ENCODE results near the gene HNF1A. TPM values are rescaled to one million over a fixed set of nuclear protein-coding genes. Genes with fewer than 3 reads are reported as not detected.

Gene HNF1A
- total RNA-seq, 1 donor from 2014 or later, result not detected

- Histone ChIP-seq H3K36me3 (ENCODE audit: control insufficient read depth in 3 of 3, insufficient read depth in 3 of 3, low read length in 3 of 3) (no peaks in the 10 kb centered on the region), H3K9me3 (ENCODE audit: control insufficient read depth in 3 of 3, low read length in 3 of 3) (no peaks in the 10 kb centered on the region), H3K27me3 (ENCODE audit: control insufficient read depth in 3 of 3, insufficient read depth in 3 of 3, low read length in 3 of 3) (no peaks in the 10 kb centered on the region), H3K4me1 (ENCODE audit: control insufficient read depth in 3 of 3, insufficient read depth in 3 of 3, low read length in 3 of 3) (no peaks in the 10 kb centered on the region), H3K27ac (ENCODE audit: low read depth, low read length) (no peak overlapping the region), H3K9ac (ENCODE audit: low read depth in 1 of 3, low read length in 3 of 3) (no peak overlapping the region), H3K4me3 (ENCODE audit: low read length in 3 of 3) (no peak overlapping the region)
Measured at GRCh38 chr12:121021754-121022153, 43.4 kb downstream of the HNF1A start.

DNA sequence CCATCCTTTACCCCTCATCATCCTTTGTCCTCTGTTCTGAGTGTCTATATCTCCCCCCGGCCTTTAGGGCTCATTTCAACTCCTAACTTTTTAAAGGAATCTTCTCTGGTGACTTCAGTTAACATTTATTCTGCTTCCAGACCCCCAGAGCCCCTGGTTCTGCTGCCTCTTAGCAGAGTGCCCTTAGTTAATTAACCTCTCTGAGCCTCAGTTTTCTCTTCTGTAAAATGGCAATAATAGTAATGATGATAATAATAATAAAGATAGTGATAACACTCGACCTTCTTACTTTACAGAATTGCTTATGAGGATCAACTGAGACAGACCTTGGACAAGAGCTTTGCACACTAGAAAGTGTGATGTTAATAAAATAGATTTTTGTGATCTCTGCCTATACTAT lies 44.4 kb downstream of the HNF1A start:
- Histone ChIP-seq H3K4me1 (ENCODE audit: control insufficient read depth in 3 of 3, insufficient read depth in 3 of 3, low read length in 3 of 3) (no peaks in the 10 kb centered on the region), H3K4me3 (ENCODE audit: low read length in 3 of 3) (no peak overlapping the region), H3K9ac (ENCODE audit: low read depth in 1 of 3, low read length in 3 of 3) (no peak overlapping the region), H3K27me3 (ENCODE audit: control insufficient read depth in 3 of 3, insufficient read depth in 3 of 3, low read length in 3 of 3) (no peaks in the 10 kb centered on the region), H3K36me3 (ENCODE audit: control insufficient read depth in 3 of 3, insufficient read depth in 3 of 3, low read length in 3 of 3) (no peaks in the 10 kb centered on the region), H3K27ac (ENCODE audit: low read depth, low read length) (no peak overlapping the region), H3K9me3 (ENCODE audit: control insufficient read depth in 3 of 3, low read length in 3 of 3) (no peaks in the 10 kb centered on the region)

GRCh38 chr12:121023799-121024198 lies 45.5 kb downstream of the HNF1A start:
- Histone ChIP-seq H3K36me3 (ENCODE audit: control insufficient read depth in 3 of 3, insufficient read depth in 3 of 3, low read length in 3 of 3) (no peaks in the 10 kb centered on the region), H3K9ac (ENCODE audit: low read depth in 1 of 3, low read length in 3 of 3) (no peak overlapping the region), H3K9me3 (ENCODE audit: control insufficient read depth in 3 of 3, low read length in 3 of 3) (no peaks in the 10 kb centered on the region)

GRCh38 chr12:121025442-121026226 lies 47.3 kb downstream of the HNF1A start:
- Histone ChIP-seq H3K4me1 (ENCODE audit: control insufficient read depth in 3 of 3, insufficient read depth in 3 of 3, low read length in 3 of 3) (no peaks in the 10 kb centered on the region), H3K9me3 (ENCODE audit: control insufficient read depth in 3 of 3, low read length in 3 of 3) (no peaks in the 10 kb centered on the region), H3K27me3 (ENCODE audit: control insufficient read depth in 3 of 3, insufficient read depth in 3 of 3, low read length in 3 of 3) (no peaks in the 10 kb centered on the region), H3K36me3 (ENCODE audit: control insufficient read depth in 3 of 3, insufficient read depth in 3 of 3, low read length in 3 of 3) (no peaks in the 10 kb centered on the region), H3K27ac (ENCODE audit: low read depth, low read length) (no peak overlapping the region), H3K9ac (ENCODE audit: low read depth in 1 of 3, low read length in 3 of 3) (no peak overlapping the region), H3K4me3 (ENCODE audit: low read length in 3 of 3) (no peak overlapping the region)

More at GRCh38 chr12:121023799-121024198, 45.5 kb downstream of the HNF1A start:
- no peaks in the 10 kb centered on the region for H3K27me3 ChIP-seq (ENCODE audit: control insufficient read depth in 3 of 3, insufficient read depth in 3 of 3, low read length in 3 of 3)
- no peak overlapping the region for H3K4me3 ChIP-seq (ENCODE audit: low read length in 3 of 3)
- no peaks in the 10 kb centered on the region for H3K4me1 ChIP-seq (ENCODE audit: control insufficient read depth in 3 of 3, insufficient read depth in 3 of 3, low read length in 3 of 3)
- H3K27ac ChIP-seq (ENCODE audit: low read depth, low read length), result no peak overlapping the region

GRCh38 chr12:121026274-121027045 lies 48.1 kb downstream of the HNF1A start:
- Histone ChIP-seq H3K27me3 (ENCODE audit: control insufficient read depth in 3 of 3, insufficient read depth in 3 of 3, low read length in 3 of 3) (no peaks in the 10 kb centered on the region), H3K4me3 (ENCODE audit: low read length in 3 of 3) (no peak overlapping the region), H3K36me3 (ENCODE audit: control insufficient read depth in 3 of 3, insufficient read depth in 3 of 3, low read length in 3 of 3) (no peaks in the 10 kb centered on the region), H3K4me1 (ENCODE audit: control insufficient read depth in 3 of 3, insufficient read depth in 3 of 3, low read length in 3 of 3) (no peaks in the 10 kb centered on the region), H3K9me3 (ENCODE audit: control insufficient read depth in 3 of 3, low read length in 3 of 3) (no peaks in the 10 kb centered on the region), H3K27ac (ENCODE audit: low read depth, low read length) (no peak overlapping the region), H3K9ac (ENCODE audit: low read depth in 1 of 3, low read length in 3 of 3) (no peak overlapping the region)

DNA sequence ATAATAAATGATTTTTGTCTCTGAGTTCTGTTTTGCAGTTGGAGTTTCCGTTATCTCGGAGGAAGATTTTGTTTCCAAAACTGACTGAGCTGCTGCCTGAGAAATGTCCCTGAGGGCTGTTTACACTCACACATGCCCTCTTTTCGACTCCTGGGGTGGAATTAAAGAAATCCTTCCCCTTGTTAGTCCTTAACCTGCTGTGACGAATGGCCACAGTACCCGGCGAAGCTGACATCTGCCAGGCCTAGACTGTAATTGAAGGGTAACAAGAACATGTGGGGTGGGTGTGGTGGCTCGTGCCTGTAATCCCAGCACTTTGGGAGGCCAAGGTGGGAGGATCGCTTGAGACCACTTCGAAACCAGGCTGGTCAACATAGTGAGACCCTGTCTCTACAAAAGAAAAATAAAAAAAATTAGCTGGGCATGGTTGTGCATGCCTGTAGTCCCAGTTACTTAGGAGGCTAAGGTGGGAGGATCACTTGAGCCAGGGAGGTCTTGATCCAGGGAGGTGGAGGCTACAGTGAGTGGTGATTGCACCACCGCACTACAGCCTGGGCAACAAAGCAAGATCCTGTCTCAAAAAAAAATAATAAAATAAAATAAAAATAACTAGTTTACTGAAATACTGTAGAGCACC lies 52.4 kb downstream of the HNF1A start:
- Histone ChIP-seq H3K27ac (ENCODE audit: low read depth, low read length) (no peak overlapping the region), H3K4me1 (ENCODE audit: control insufficient read depth in 3 of 3, insufficient read depth in 3 of 3, low read length in 3 of 3) (no peaks in the 10 kb centered on the region), H3K4me3 (ENCODE audit: low read length in 3 of 3) (no peak overlapping the region), H3K36me3 (ENCODE audit: control insufficient read depth in 3 of 3, insufficient read depth in 3 of 3, low read length in 3 of 3) (no peaks in the 10 kb centered on the region), H3K27me3 (ENCODE audit: control insufficient read depth in 3 of 3, insufficient read depth in 3 of 3, low read length in 3 of 3) (no peaks in the 10 kb centered on the region), H3K9me3 (ENCODE audit: control insufficient read depth in 3 of 3, low read length in 3 of 3) (no peaks in the 10 kb centered on the region), H3K9ac (ENCODE audit: low read depth in 1 of 3, low read length in 3 of 3) (no peak overlapping the region)

GRCh38 chr12:121033625-121034349 lies 55.4 kb downstream of the HNF1A start:
- H3K9ac ChIP-seq (ENCODE audit: low read depth in 1 of 3, low read length in 3 of 3), result no peak overlapping the region
- peaks cover 4 to 6% (median 5%) of the 10 kb centered on the region in 3 donors for H3K4me1 ChIP-seq (ENCODE audit: control insufficient read depth in 3 of 3, insufficient read depth in 3 of 3, low read length in 3 of 3)
- H3K27ac ChIP-seq (ENCODE audit: low read depth, low read length), result no peak overlapping the region
- no peaks in the 10 kb centered on the region for H3K36me3 ChIP-seq (ENCODE audit: control insufficient read depth in 3 of 3, insufficient read depth in 3 of 3, low read length in 3 of 3)
- H3K9me3 ChIP-seq (ENCODE audit: control insufficient read depth in 3 of 3, low read length in 3 of 3), result no peaks in the 10 kb centered on the region
- no peak overlapping the region for H3K4me3 ChIP-seq (ENCODE audit: low read length in 3 of 3)
- peaks cover 1 to 5% (median 2%) of the 10 kb centered on the region in 3 donors for H3K27me3 ChIP-seq (ENCODE audit: control insufficient read depth in 3 of 3, insufficient read depth in 3 of 3, low read length in 3 of 3)

GRCh38 chr12:121034616-121035305 lies 56.4 kb downstream of the HNF1A start:
- H3K9ac ChIP-seq (ENCODE audit: low read depth in 1 of 3, low read length in 3 of 3), result no peak overlapping the region

GRCh38 chr12:121036810-121037326 lies 58.5 kb downstream of the HNF1A start:
- Histone ChIP-seq H3K4me1 (ENCODE audit: control insufficient read depth in 3 of 3, insufficient read depth in 3 of 3, low read length in 3 of 3) (peaks cover 9 to 10% (median 9%) of the 10 kb centered on the region in 3 donors), H3K36me3 (ENCODE audit: control insufficient read depth in 3 of 3, insufficient read depth in 3 of 3, low read length in 3 of 3) (no peaks in the 10 kb centered on the region), H3K4me3 (ENCODE audit: low read length in 3 of 3) (no peak overlapping the region), H3K27ac (ENCODE audit: low read depth, low read length) (no peak overlapping the region), H3K27me3 (ENCODE audit: control insufficient read depth in 3 of 3, insufficient read depth in 3 of 3, low read length in 3 of 3) (peaks cover 4 to 15% (median 5%) of the 10 kb centered on the region in 3 donors), H3K9me3 (ENCODE audit: control insufficient read depth in 3 of 3, low read length in 3 of 3) (no peaks in the 10 kb centered on the region), H3K9ac (ENCODE audit: low read depth in 1 of 3, low read length in 3 of 3) (no peak overlapping the region)

More at GRCh38 chr12:121034616-121035305, 56.4 kb downstream of the HNF1A start:
- Histone ChIP-seq H3K27me3 (ENCODE audit: control insufficient read depth in 3 of 3, insufficient read depth in 3 of 3, low read length in 3 of 3) (peaks cover 4 to 9% (median 5%) of the 10 kb centered on the region in 3 donors), H3K27ac (ENCODE audit: low read depth, low read length) (no peak overlapping the region), H3K36me3 (ENCODE audit: control insufficient read depth in 3 of 3, insufficient read depth in 3 of 3, low read length in 3 of 3) (no peaks in the 10 kb centered on the region), H3K4me3 (ENCODE audit: low read length in 3 of 3) (no peak overlapping the region), H3K4me1 (ENCODE audit: control insufficient read depth in 3 of 3, insufficient read depth in 3 of 3, low read length in 3 of 3) (peaks cover 9 to 10% (median 9%) of the 10 kb centered on the region in 3 donors), H3K9me3 (ENCODE audit: control insufficient read depth in 3 of 3, low read length in 3 of 3) (no peaks in the 10 kb centered on the region)

Data from skeletal muscle tissue (tissue), 4 donors.